ENCODE data around the gene CIRBP. TPM values are rescaled to one million over a fixed set of nuclear protein-coding genes. Genes with fewer than 3 reads are reported as not detected.

The CIRBP gene
- polyA plus RNA-seq, 2 donors, result 231 to 265 TPM

DNA sequence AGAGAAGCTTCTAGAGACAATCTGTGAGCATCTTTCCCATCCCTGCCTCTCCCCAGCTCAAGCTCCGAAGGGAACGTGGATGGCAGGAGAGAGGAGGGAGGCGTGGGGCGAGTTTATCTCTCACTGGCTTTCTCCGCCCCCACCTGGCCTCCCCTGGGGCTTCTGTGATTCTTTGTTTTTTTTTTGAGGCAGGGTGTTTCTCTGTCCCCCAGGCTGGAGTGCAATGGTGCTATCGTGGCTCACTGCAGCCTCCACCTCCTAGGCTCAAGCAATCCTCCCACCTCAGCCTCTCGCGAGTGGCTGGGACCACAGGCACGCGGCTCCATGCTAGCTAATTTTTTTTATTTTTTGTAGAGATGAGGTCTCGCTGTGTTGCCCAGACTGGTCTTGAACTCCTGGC, 39.6 kb downstream of the CIRBP start:
- H3K27me3 ChIP-seq (ENCODE audit: control insufficient read depth in 1 of 2, insufficient read depth in 2 of 2, low read length in 2 of 2), result no peaks in the 10 kb centered on the region
- H3K36me3 ChIP-seq (ENCODE audit: control insufficient read depth in 2 of 2, insufficient read depth in 2 of 2, low read length in 1 of 2), result no peaks in the 10 kb centered on the region
- no peaks in the 10 kb centered on the region for H3K9me3 ChIP-seq (ENCODE audit: control insufficient read depth in 2 of 2, insufficient read depth in 1 of 2, low read depth in 1 of 2, low read length in 1 of 2)
- WGBS, 2 donors, result 60 to 63% methylated on average over 10 to 11 of the region's 11 CpGs
- no peak overlapping the region for H3K27ac ChIP-seq (ENCODE audit: low read depth in 2 of 2, low read length in 1 of 2)
- peaks cover 0 to 9% of the 10 kb centered on the region in 2 donors for H3K4me1 ChIP-seq (ENCODE audit: control insufficient read depth in 2 of 2, insufficient read depth in 2 of 2, low read length in 1 of 2)
- H3K4me3 ChIP-seq (ENCODE audit: low read depth in 1 of 2, low read length in 2 of 2), result no peak overlapping the region

DNA sequence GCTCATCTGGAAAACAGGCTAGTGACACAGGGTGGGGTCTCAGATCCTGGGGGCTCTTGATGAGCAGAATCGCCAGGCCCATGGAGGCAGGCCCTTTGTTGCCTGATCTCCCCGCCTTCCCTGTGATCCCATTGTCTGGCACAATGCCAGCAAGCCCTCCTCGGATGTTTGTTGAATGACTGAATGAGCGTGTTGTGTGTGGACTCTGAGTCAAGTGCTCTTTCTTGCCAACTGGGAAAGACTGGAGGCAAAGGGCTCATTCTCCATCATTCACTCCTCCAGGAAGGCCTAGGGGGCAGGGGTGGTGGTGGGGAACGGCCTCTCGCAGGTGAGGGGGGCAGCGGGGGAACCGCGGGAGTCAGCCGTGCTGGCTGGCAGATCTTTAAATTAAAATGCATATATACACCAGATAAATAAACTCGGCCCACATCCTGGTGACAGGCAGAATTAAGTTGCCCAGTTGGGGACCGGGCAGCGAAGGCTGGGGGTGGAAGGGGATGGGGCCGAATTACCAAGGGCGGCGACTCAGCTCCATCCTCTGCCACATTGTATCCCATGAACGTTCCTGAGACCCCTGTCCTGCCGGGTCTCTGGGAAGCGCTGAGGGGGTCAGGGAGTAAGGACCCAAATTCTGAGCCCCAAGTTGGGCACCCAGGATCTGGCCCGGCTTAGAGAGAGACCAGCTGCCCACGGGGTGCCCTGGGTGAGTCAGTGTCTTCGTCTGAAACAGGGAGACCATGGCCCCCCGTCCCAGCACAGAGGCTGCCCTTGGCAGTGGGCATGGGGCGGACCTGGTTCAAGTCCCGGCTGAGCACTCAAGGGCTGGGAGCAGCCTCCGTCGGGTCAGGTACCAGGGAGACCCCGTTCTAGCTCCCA, 41.1 kb downstream of the CIRBP start:
- Histone ChIP-seq H3K27me3 (ENCODE audit: control insufficient read depth in 1 of 2, insufficient read depth in 2 of 2, low read length in 2 of 2) (no peaks in the 10 kb centered on the region), H3K4me3 (ENCODE audit: low read depth in 1 of 2, low read length in 2 of 2) (no peak overlapping the region), H3K36me3 (ENCODE audit: control insufficient read depth in 2 of 2, insufficient read depth in 2 of 2, low read length in 1 of 2) (no peaks in the 10 kb centered on the region), H3K9me3 (ENCODE audit: control insufficient read depth in 2 of 2, insufficient read depth in 1 of 2, low read depth in 1 of 2, low read length in 1 of 2) (no peaks in the 10 kb centered on the region), H3K27ac (ENCODE audit: low read depth in 2 of 2, low read length in 1 of 2) (no peak overlapping the region), H3K4me1 (ENCODE audit: control insufficient read depth in 2 of 2, insufficient read depth in 2 of 2, low read length in 1 of 2) (peaks cover 0 to 11% of the 10 kb centered on the region in 2 donors)
- 63 to 69% methylated on average over 28 of the region's 28 CpGs for WGBS, 2 donors

DNA sequence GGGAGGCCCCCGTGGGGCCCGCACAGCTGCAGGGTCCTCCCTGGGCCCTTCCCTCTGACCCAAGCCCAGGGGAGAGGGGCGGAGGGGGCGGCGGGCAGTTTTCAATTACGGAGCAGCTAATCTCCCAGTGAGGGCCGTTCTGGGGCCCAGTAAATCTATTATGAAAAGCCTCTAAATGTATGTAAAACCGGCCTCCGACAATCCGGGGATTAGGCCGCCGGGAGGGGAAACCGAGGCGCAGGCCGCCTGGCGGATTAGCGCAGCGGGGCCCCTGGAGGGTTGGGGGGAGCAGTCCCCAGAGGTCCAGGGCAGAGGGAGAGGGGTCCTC, 41.7 kb downstream of the CIRBP start:
- Histone ChIP-seq H3K4me3 (ENCODE audit: low read depth in 1 of 2, low read length in 2 of 2) (no peak overlapping the region), H3K4me1 (ENCODE audit: control insufficient read depth in 2 of 2, insufficient read depth in 2 of 2, low read length in 1 of 2) (peaks cover 0 to 11% of the 10 kb centered on the region in 2 donors), H3K27me3 (ENCODE audit: control insufficient read depth in 1 of 2, insufficient read depth in 2 of 2, low read length in 2 of 2) (peaks cover 0 to 2% of the 10 kb centered on the region in 2 donors), H3K9me3 (ENCODE audit: control insufficient read depth in 2 of 2, insufficient read depth in 1 of 2, low read depth in 1 of 2, low read length in 1 of 2) (no peaks in the 10 kb centered on the region), H3K27ac (ENCODE audit: low read depth in 2 of 2, low read length in 1 of 2) (no peak overlapping the region), H3K36me3 (ENCODE audit: control insufficient read depth in 2 of 2, insufficient read depth in 2 of 2, low read length in 1 of 2) (no peaks in the 10 kb centered on the region)
- WGBS, 2 donors, result 84 to 89% methylated on average over 18 of the region's 18 CpGs

DNA sequence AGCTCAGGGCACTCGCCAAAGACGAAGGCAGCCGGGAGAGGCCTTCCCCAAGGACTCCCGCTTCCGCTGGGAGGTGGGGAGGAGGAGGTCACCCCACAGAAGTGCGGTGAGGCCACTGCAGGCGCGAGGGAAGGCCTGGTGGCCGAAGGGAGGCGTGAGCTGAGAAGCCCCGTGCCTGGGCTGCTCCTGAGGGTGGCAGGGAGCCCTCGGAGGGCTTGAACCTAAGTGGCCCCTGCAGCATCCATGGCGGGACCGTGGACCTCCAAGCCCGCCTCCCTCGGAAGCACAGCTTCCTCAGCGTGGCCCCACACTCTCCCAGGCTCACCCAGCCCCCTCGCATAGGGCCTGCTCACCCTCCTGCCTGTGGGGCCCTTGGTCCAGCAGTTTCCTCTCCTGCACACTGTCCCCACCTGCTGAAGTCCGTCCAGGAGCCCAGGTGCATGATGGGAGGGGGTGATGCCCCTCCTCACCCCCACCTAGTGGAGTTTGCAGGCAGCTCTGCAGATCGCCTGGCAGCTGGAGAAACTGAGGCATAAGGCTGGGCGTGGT, 42.5 kb downstream of the CIRBP start:
- peaks cover 2 to 6% of the 10 kb centered on the region in 2 donors for H3K27me3 ChIP-seq (ENCODE audit: control insufficient read depth in 1 of 2, insufficient read depth in 2 of 2, low read length in 2 of 2)
- WGBS, 2 donors, result 59 to 70% methylated on average over 19 to 21 of the region's 21 CpGs

DNA sequence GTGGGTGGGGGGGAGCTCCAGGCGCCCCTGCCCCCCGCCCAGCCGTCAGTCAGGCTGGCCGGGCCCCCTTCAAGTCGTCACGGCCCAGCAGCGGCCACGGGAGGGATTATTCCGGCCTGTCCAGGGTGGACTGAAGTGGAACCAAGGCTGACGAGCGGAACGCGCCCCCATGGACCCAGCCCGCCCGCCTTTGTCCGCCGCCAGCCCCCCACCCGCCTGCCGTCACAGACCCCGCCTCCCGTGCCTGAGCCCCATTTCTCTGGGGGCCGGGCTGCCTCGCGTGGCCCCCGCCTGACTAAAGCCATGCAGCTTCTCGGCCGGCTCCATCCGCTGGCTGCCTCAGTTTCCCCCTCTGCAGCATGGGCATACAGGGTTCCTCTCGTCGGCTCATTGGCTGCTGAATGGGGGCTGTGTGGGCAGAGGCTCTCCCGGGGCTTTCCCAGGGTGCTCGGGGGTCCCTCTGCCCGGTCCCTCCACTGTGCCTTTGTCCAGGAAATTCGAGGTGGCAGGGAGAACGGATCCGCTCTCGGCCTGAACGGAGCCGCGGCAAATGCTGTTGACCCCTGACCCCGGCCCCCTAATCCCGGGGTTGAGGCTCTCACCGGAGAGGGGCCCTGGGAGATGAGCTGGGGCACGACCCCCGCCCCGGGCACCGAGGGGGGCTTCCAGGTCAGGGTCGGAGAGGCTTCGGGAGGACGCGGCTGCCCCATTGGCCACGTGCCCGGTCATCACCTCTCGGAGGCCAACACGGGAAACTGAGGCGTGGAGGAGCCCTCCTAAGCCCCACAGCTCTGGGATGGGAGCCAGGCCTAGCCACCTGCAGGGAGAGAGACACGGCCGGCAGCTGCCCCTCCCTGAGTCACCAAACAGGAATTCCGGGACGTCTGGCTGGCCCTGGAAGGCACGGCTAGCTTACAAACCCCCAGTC, 43.9 kb downstream of the CIRBP start:
- H3K27me3 ChIP-seq (ENCODE audit: control insufficient read depth in 1 of 2, insufficient read depth in 2 of 2, low read length in 2 of 2), result peaks cover 2 to 6% of the 10 kb centered on the region in 2 donors
- WGBS, 2 donors, result 58 to 59% methylated on average over 58 to 61 of the region's 61 CpGs
- peaks cover 0 to 11% of the 10 kb centered on the region in 2 donors for H3K4me1 ChIP-seq (ENCODE audit: control insufficient read depth in 2 of 2, insufficient read depth in 2 of 2, low read length in 1 of 2)

More for the DNA sequence above, 42.5 kb downstream of the CIRBP start:
- no peak overlapping the region for H3K27ac ChIP-seq (ENCODE audit: low read depth in 2 of 2, low read length in 1 of 2)
- H3K9me3 ChIP-seq (ENCODE audit: control insufficient read depth in 2 of 2, insufficient read depth in 1 of 2, low read depth in 1 of 2, low read length in 1 of 2), result no peaks in the 10 kb centered on the region
- H3K36me3 ChIP-seq (ENCODE audit: control insufficient read depth in 2 of 2, insufficient read depth in 2 of 2, low read length in 1 of 2), result no peaks in the 10 kb centered on the region
- no peak overlapping the region for H3K4me3 ChIP-seq (ENCODE audit: low read depth in 1 of 2, low read length in 2 of 2)
- H3K4me1 ChIP-seq (ENCODE audit: control insufficient read depth in 2 of 2, insufficient read depth in 2 of 2, low read length in 1 of 2), result peaks cover 0 to 11% of the 10 kb centered on the region in 2 donors

DNA sequence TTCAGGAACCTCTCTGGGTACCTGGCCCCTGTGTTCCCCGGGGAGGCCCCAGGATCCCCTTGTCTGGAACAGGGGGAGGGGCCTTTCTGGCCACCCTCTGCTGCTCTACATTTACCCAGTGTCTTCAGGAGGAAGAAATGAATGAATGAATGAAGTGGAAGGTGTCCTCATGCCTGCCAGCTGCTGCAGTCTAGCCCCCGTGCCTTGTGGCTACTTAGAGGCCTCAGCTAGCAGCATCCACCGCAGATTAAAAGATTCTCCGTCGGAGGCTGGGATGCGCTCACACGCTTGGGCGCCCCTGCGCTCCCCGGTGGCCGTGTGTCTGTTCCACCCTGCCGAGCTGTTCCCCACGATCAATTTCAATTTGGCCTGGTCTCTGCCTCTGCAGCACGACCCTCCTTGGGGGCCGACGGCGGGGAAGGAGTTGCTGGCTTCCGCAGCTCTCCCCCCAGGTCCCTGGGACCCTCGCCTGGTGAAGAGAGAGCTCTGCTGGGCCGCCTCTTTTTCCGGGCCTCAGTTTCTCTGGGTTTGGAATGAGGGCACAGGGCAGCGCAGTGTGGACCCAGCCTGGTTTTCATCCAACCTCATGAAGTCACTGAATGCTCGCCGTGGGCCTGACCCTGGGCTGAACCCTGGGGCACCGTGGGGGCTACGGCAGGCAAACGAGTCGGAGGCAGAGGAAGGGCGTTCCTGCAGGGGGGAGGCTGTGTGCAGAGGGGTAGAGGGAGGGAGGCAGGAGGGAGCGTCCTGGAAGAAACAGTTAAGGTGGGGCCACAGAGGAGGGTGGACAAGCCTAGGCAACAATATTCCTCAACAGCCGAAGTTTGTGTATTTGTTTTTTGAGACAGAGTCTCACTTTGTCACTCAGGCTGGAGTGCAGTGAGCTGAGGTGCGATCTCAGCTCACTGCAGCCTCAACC, 44.8 kb downstream of the CIRBP start:
- WGBS, 2 donors, result 57 to 64% methylated on average over 32 of the region's 32 CpGs
- H3K4me1 ChIP-seq (ENCODE audit: control insufficient read depth in 2 of 2, insufficient read depth in 2 of 2, low read length in 1 of 2), result peaks cover 0 to 11% of the 10 kb centered on the region in 2 donors
- H3K9me3 ChIP-seq (ENCODE audit: control insufficient read depth in 2 of 2, insufficient read depth in 1 of 2, low read depth in 1 of 2, low read length in 1 of 2), result no peaks in the 10 kb centered on the region
- no peak overlapping the region for H3K27ac ChIP-seq (ENCODE audit: low read depth in 2 of 2, low read length in 1 of 2)
- H3K4me3 ChIP-seq (ENCODE audit: low read depth in 1 of 2, low read length in 2 of 2), result no peak overlapping the region
- no peaks in the 10 kb centered on the region for H3K36me3 ChIP-seq (ENCODE audit: control insufficient read depth in 2 of 2, insufficient read depth in 2 of 2, low read length in 1 of 2)
- peaks cover 6% of the 10 kb centered on the region in 2 donors for H3K27me3 ChIP-seq (ENCODE audit: control insufficient read depth in 1 of 2, insufficient read depth in 2 of 2, low read length in 2 of 2)

More for the DNA sequence above, 43.9 kb downstream of the CIRBP start:
- no peak overlapping the region for H3K4me3 ChIP-seq (ENCODE audit: low read depth in 1 of 2, low read length in 2 of 2)
- no peaks in the 10 kb centered on the region for H3K36me3 ChIP-seq (ENCODE audit: control insufficient read depth in 2 of 2, insufficient read depth in 2 of 2, low read length in 1 of 2)
- H3K9me3 ChIP-seq (ENCODE audit: control insufficient read depth in 2 of 2, insufficient read depth in 1 of 2, low read depth in 1 of 2, low read length in 1 of 2), result no peaks in the 10 kb centered on the region
- H3K27ac ChIP-seq (ENCODE audit: low read depth in 2 of 2, low read length in 1 of 2), result no peak overlapping the region

DNA sequence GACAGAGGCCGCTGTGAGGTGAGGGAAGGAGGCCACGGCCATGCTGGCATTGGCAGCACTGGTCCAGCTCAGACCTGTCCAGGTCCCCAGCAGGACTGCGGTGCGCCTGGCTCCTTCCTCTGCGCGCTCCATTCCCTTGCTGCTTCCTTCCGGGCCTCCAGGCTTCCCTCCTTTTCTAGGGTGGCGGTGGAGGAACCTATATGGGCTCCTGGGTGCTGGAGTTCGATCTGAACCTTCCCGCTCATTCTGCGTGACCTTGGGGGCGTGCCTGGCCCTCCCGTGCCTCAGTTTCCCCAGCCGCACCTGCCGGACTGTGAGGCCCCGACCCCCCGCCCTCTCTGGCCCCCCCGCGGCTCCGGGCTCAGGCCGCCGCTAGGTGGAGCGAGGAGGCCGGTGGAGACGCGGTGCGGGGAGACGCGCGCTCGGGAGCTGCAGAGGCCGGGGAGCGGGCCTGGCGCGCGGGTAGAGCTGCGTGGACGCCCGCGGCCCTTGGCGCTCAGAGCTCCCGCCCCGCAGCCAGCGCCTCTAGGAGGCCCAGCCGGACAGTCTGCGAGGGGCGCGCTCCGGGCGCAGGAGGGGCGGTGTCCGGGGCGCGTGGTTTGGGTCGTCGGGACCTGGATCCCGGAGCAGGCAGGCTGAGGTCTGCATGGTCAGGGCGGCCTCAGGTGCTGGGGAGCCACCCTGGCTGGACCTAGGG, 46.5 kb downstream of the CIRBP start:
- peaks cover 6% of the 10 kb centered on the region in 2 donors for H3K27me3 ChIP-seq (ENCODE audit: control insufficient read depth in 1 of 2, insufficient read depth in 2 of 2, low read length in 2 of 2)
- WGBS, 2 donors, result 7 to 9% methylated on average over 46 to 58 of the region's 58 CpGs

DNA sequence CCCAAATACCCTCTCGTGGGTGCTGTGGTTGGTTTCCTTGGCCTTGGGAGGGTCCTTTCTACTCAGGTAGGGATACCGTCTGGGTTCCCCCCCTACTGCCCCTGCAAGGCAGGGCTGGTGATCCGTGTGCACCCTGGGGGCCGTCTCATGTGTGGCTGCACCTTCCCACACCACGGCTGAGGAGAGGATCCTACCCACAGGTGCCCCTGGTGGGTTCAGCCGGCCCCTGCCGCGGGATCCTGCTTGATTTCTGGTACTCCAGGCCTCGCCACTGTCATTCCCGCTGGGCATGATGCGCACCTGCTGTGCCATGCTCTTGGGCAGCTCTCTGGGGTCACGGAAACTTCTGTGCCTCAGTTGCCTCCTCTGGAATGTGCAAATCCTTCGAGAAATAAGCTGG, 47.3 kb downstream of the CIRBP start:
- H3K36me3 ChIP-seq (ENCODE audit: control insufficient read depth in 2 of 2, insufficient read depth in 2 of 2, low read length in 1 of 2), result no peaks in the 10 kb centered on the region
- peaks cover 0 to 11% of the 10 kb centered on the region in 2 donors for H3K4me1 ChIP-seq (ENCODE audit: control insufficient read depth in 2 of 2, insufficient read depth in 2 of 2, low read length in 1 of 2)
- 69 to 70% methylated on average over 13 of the region's 13 CpGs for WGBS, 2 donors
- no peak overlapping the region for H3K27ac ChIP-seq (ENCODE audit: low read depth in 2 of 2, low read length in 1 of 2)
- no peak overlapping the region for H3K4me3 ChIP-seq (ENCODE audit: low read depth in 1 of 2, low read length in 2 of 2)
- no peaks in the 10 kb centered on the region for H3K9me3 ChIP-seq (ENCODE audit: control insufficient read depth in 2 of 2, insufficient read depth in 1 of 2, low read depth in 1 of 2, low read length in 1 of 2)
- H3K27me3 ChIP-seq (ENCODE audit: control insufficient read depth in 1 of 2, insufficient read depth in 2 of 2, low read length in 2 of 2), result peaks cover 6% of the 10 kb centered on the region in 2 donors

More for the DNA sequence above, 46.5 kb downstream of the CIRBP start:
- no peaks in the 10 kb centered on the region for H3K36me3 ChIP-seq (ENCODE audit: control insufficient read depth in 2 of 2, insufficient read depth in 2 of 2, low read length in 1 of 2)
- peaks cover 0 to 11% of the 10 kb centered on the region in 2 donors for H3K4me1 ChIP-seq (ENCODE audit: control insufficient read depth in 2 of 2, insufficient read depth in 2 of 2, low read length in 1 of 2)
- H3K4me3 ChIP-seq (ENCODE audit: low read depth in 1 of 2, low read length in 2 of 2), result peak overlapping the region in 1 of 2 donors; percentile 9
- H3K27ac ChIP-seq (ENCODE audit: low read depth in 2 of 2, low read length in 1 of 2), result no peak overlapping the region
- no peaks in the 10 kb centered on the region for H3K9me3 ChIP-seq (ENCODE audit: control insufficient read depth in 2 of 2, insufficient read depth in 1 of 2, low read depth in 1 of 2, low read length in 1 of 2)

Measured in esophagus (tissue), 2 donors.